ENCODE measurements around the gene WDR88. TPM values are rescaled to one million over a fixed set of nuclear protein-coding genes. Genes with fewer than 3 reads are reported as not detected.

The WDR88 gene
- total and polyA plus RNA-seq, 10 of the 15 experiments (the other 5 are each of a cell fraction or from before 2014, with no cell fraction given) = 0.19 to 0.34 TPM; not detected in 8

GRCh38 chr19:33193269-33193864 lies 61.5 kb downstream of the WDR88 start (continued):
- TF ChIP-seq E4F1 (IDR thresholded peaks at IDR 0.05; ENCODE audit: borderline replicate concordance, partially characterized antibody) = no peak
- TF ChIP-seq HDAC6 (IDR thresholded peaks at IDR 0.05; ENCODE audit: unreplicated experiment) = no peak
- no peak for TF ChIP-seq TCF12 (IDR thresholded peaks at IDR 0.05; ENCODE audit: low read depth, low read length)
- TF ChIP-seq CEBPB (IDR thresholded peaks at IDR 0.05; ENCODE audit: borderline replicate concordance in 1 of 2, low read depth in 2 of 2, low read length in 2 of 2) = no peak
- TF ChIP-seq RAD21 (IDR thresholded peaks at IDR 0.05; ENCODE audit: insufficient read depth, low read depth, low read length) = no peak
- TF ChIP-seq USF1 (IDR thresholded peaks at IDR 0.05; ENCODE audit: borderline replicate concordance, extremely low read length, insufficient read depth, low read depth, low read length) = no peak
- TF ChIP-seq, protein P1, sequence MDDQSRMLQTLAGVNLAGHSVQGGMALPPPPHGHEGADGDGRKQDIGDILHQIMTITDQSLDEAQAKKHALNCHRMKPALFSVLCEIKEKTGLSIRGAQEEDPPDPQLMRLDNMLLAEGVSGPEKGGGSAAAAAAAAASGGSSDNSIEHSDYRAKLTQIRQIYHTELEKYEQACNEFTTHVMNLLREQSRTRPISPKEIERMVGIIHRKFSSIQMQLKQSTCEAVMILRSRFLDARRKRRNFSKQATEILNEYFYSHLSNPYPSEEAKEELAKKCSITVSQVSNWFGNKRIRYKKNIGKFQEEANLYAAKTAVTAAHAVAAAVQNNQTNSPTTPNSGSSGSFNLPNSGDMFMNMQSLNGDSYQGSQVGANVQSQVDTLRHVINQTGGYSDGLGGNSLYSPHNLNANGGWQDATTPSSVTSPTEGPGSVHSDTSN (IDR thresholded peaks at IDR 0.05; ENCODE audit: insufficient replicate concordance, low read depth, low read length) = no peak
- no peak for TF ChIP-seq BHLHE40 (IDR thresholded peaks at IDR 0.05; ENCODE audit: borderline replicate concordance in 1 of 2, low read depth in 2 of 2, low read length in 1 of 2)
- TF ChIP-seq CHD1 (IDR thresholded peaks at IDR 0.05; ENCODE audit: low read depth, low read length) = no peak
- no peak for TF ChIP-seq POLR2A (IDR thresholded peaks at IDR 0.05; ENCODE audit: low read depth, low read length)
- no peak for TF ChIP-seq CBX3 (IDR thresholded peaks at IDR 0.05; ENCODE audit: borderline replicate concordance, low read depth)
- no peak for TF ChIP-seq SUZ12 (IDR thresholded peaks at IDR 0.05; ENCODE audit: unreplicated experiment)
- TF ChIP-seq ZBED1 (IDR thresholded peaks at IDR 0.05; ENCODE audit: borderline replicate concordance) = no peak

All from GM12878 (cell line).